SH-SY5Y (cell line): ENCODE measurements around the gene CDC37L1.

ENCODE experiments used
- GATA2 ChIP-seq: IDR thresholded peaks from 2 replicates; pipeline ENCODE4 v1.6.1; 2011; ENCODE audit warnings: mild to moderate bottlenecking, low read depth, low read length
- GATA3 ChIP-seq: IDR thresholded peaks from 2 replicates; pipeline ENCODE4 v1.6.1; 2011; ENCODE audit warnings: low read depth, mild to moderate bottlenecking, low read length, moderate library complexity

DNA sequence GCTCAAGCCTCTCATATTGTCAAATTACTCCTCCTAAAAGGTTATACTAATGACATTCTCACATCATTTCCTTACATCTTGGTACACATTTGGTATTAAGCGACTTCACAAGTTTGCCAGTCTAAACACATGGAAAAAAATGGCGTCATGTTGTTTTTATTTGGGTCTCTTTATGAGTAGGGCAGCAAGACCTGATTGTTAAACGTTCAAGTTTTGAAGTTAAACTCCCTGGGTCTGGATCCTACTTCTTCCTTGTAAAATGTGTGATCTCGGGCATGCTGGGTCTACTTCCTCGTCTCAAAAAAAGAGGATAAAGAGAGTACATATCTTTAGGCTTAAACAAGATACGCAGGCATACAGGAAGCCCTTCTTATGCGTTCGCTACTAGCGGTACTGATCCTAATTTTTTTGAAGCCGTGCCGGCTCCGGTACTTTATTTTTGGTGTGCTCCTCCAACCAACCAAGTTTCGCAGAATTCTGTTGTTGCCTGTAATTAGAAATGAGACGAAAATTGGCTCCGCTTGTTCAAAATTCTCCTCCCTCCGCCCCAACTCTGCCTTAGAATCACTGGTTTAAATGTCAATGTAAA, 596 bp upstream of the CDC37L1 start:
- no peak for TF ChIP-seq GATA3
- TF ChIP-seq GATA2 = no peak
